DOHH2 (cell line): ENCODE data around the gene HOXA6.

Experiments used
- H3F3A ChIP-seq: fragments of 200-600 bp; sonication (generic), shearing (Covaris generic); 2 replicates; pipeline ENCODE4 v1.6.0; 2016; ENCODE audit warnings: antibody characterized with exemption, mild to moderate bottlenecking; ENCODE audit not compliant: control insufficient read depth, insufficient read depth
- H3K27ac ChIP-seq: fragments of 200-600 bp; sonication (generic); 2 replicates; pipeline ENCODE4 v1.5.1; 2014; ENCODE audit warnings: low read depth, mild to moderate bottlenecking, low read length, moderate library complexity
- H3K27me3 ChIP-seq: fragments of 200-600 bp; sonication (generic); 2 replicates; pipeline ENCODE4 v1.6.1; 2014; ENCODE audit warnings: mild to moderate bottlenecking, low read length, mixed read lengths; ENCODE audit not compliant: control insufficient read depth
- H3K36me3 ChIP-seq: fragments of 200-600 bp; sonication (generic); 2 replicates; pipeline ENCODE4 v1.6.1; 2014; ENCODE audit warnings: mild to moderate bottlenecking, low read length, moderate library complexity, mixed read lengths; ENCODE audit not compliant: control insufficient read depth
- H3K4me1 ChIP-seq: fragments of 200-600 bp; sonication (generic); 2 replicates; pipeline ENCODE4 v1.6.1; 2014; ENCODE audit warnings: mild to moderate bottlenecking, low read length, mixed read lengths; ENCODE audit not compliant: control insufficient read depth
- H3K4me2 ChIP-seq: fragments of 200-600 bp; sonication (generic); 2 replicates; pipeline ENCODE4 v1.6.0; 2014; ENCODE audit warnings: mild to moderate bottlenecking, low read length, moderate library complexity
- H3K4me3 ChIP-seq: fragments of 200-600 bp; sonication (generic); 2 replicates; pipeline ENCODE4 v1.5.1; 2014; ENCODE audit warnings: mild to moderate bottlenecking, low read length, mixed read lengths
- H3K79me2 ChIP-seq: fragments of 200-600 bp; sonication (generic); 2 replicates; pipeline ENCODE4 v1.6.1; 2014; ENCODE audit warnings: mild to moderate bottlenecking, low read length, mixed read lengths; ENCODE audit not compliant: control insufficient read depth
- H3K9me2 ChIP-seq: fragments of 200-600 bp; sonication (generic); replicated peaks from 2 replicates; pipeline ENCODE4 v1.6.1; 2014; ENCODE audit warnings: mild to moderate bottlenecking, low read length, mixed read lengths; ENCODE audit not compliant: control insufficient read depth
- H3K9me3 ChIP-seq: fragments of 200-600 bp; sonication (generic); 2 replicates; pipeline ENCODE4 v1.6.1; 2014; ENCODE audit warnings: antibody characterized with exemption, low read length, mixed read lengths; ENCODE audit not compliant: control insufficient read depth, insufficient read depth
- H4K20me1 ChIP-seq: fragments of 200-600 bp; sonication (generic); 2 replicates; pipeline ENCODE4 v1.6.0; 2014; ENCODE audit warnings: low read depth, mild to moderate bottlenecking, antibody characterized with exemption, low read length, moderate library complexity; ENCODE audit not compliant: control insufficient read depth, insufficient read depth
- EZH2phosphoT487 ChIP-seq: fragments of 200-600 bp; sonication (generic); IDR thresholded peaks from 2 replicates; pipeline ENCODE4 v1.6.1; 2017; ENCODE audit warnings: borderline replicate concordance, mild to moderate bottlenecking, antibody characterized with exemption, low read length, moderate library complexity, mixed read lengths
- TF ChIP-seq, protein P1 (sequence below): fragments of 200-600 bp; sonication (generic); IDR thresholded peaks from one replicate; pipeline ENCODE4 v1.5.1; 2014; ENCODE audit warnings: antibody characterized with exemption, mild to moderate bottlenecking, low read depth, low read length; ENCODE audit not compliant: poor library complexity, severe bottlenecking

HOXA6 gene

DNA sequence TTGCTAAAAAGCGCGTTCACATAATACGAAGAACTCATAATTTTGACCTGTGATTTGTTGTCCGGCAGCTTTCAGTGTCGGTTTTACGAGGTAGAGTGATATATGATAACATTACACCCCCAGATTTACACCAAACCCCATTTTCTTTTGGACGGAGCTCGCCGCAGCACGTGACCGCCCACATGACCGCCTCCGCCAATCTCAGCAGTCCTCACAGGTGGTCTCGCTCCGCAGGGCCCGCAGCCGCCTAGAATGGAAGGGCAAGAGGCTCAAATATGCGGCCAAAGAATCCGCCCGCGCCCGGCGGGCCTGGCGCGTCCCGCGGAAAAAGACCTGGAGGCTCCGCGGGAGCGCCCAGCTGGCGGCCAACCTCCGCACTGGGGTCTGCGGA is 8.9 kb upstream of the HOXA6 start, which contains the start of gene HOXA7:
TSS of gene HOXA7 (minus strand) at position 168 of the 391 bp plus-strand sequence. CDS start at position 38, 130 bp downstream.
- H4K20me1 ChIP-seq = no peaks in the 10 kb centered on the region
- H3K9me2 ChIP-seq = no peaks in the 10 kb centered on the region
- peaks cover 80% of the 10 kb centered on the region for H3K27me3 ChIP-seq
- H3K36me3 ChIP-seq = no peaks in the 10 kb centered on the region
- peaks cover 31% of the 10 kb centered on the region for H3K4me1 ChIP-seq
- TF ChIP-seq, protein P1, sequence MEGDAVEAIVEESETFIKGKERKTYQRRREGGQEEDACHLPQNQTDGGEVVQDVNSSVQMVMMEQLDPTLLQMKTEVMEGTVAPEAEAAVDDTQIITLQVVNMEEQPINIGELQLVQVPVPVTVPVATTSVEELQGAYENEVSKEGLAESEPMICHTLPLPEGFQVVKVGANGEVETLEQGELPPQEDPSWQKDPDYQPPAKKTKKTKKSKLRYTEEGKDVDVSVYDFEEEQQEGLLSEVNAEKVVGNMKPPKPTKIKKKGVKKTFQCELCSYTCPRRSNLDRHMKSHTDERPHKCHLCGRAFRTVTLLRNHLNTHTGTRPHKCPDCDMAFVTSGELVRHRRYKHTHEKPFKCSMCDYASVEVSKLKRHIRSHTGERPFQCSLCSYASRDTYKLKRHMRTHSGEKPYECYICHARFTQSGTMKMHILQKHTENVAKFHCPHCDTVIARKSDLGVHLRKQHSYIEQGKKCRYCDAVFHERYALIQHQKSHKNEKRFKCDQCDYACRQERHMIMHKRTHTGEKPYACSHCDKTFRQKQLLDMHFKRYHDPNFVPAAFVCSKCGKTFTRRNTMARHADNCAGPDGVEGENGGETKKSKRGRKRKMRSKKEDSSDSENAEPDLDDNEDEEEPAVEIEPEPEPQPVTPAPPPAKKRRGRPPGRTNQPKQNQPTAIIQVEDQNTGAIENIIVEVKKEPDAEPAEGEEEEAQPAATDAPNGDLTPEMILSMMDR = no peak
- TF ChIP-seq EZH2phosphoT487 = no peak
- no peaks in the 10 kb centered on the region for H3K9me3 ChIP-seq
- H3K4me3 ChIP-seq = no peak within 1 kb of the TSS
- no peak within 1 kb of the TSS for H3K4me2 ChIP-seq
- no peaks in the 10 kb centered on the region for H3F3A ChIP-seq
- H3K27ac ChIP-seq = no peak within 1 kb of the TSS
- H3K79me2 ChIP-seq = no peaks in the 10 kb centered on the region

DNA sequence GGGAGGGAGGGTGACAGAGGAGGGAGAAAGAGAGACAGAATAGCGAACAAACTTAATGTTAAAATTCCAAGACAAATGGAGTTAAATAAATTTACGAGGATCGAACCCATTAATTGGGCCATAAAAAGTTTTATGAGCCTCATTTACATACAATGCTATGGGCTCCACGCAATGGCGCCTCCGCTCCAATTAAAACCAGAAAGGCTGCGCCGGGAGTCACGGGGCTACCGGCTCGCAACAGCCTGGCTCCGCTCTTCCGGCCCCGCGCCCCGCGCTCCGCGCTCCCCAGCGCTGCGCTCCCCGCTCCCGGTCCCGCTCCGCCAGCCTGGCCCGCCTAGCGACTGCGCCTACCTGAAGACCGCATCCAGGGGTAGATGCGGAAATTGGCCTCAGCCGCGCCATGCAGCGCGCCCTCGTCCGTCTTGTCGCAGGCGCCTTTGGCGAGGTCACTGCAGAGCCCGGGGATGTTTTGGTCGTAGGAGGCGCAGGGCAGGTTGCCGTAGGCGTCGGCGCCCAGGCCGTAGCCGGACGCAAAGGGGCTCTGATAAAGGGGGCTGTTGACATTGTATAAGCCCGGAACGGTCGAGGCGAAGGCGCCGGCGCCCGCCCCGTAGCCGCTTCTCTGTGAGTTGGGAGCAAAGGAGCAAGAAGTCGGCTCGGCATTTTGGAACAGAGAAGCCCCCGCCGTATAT is 8.4 kb upstream of the HOXA6 start:
- no peak overlapping the region for H3K27ac ChIP-seq
- H3K27me3 ChIP-seq = peaks cover 85% of the 10 kb centered on the region
- no peaks in the 10 kb centered on the region for H3K79me2 ChIP-seq
- H3K4me1 ChIP-seq = peaks cover 31% of the 10 kb centered on the region
- H4K20me1 ChIP-seq = no peaks in the 10 kb centered on the region
- H3K9me3 ChIP-seq = no peaks in the 10 kb centered on the region
- H3K36me3 ChIP-seq = no peaks in the 10 kb centered on the region
- no peak for TF ChIP-seq EZH2phosphoT487
- TF ChIP-seq, protein P1 = no peak
- H3K4me3 ChIP-seq = no peak overlapping the region
- H3K4me2 ChIP-seq = no peak overlapping the region
- no peaks in the 10 kb centered on the region for H3K9me2 ChIP-seq
- H3F3A ChIP-seq = no peaks in the 10 kb centered on the region

DNA sequence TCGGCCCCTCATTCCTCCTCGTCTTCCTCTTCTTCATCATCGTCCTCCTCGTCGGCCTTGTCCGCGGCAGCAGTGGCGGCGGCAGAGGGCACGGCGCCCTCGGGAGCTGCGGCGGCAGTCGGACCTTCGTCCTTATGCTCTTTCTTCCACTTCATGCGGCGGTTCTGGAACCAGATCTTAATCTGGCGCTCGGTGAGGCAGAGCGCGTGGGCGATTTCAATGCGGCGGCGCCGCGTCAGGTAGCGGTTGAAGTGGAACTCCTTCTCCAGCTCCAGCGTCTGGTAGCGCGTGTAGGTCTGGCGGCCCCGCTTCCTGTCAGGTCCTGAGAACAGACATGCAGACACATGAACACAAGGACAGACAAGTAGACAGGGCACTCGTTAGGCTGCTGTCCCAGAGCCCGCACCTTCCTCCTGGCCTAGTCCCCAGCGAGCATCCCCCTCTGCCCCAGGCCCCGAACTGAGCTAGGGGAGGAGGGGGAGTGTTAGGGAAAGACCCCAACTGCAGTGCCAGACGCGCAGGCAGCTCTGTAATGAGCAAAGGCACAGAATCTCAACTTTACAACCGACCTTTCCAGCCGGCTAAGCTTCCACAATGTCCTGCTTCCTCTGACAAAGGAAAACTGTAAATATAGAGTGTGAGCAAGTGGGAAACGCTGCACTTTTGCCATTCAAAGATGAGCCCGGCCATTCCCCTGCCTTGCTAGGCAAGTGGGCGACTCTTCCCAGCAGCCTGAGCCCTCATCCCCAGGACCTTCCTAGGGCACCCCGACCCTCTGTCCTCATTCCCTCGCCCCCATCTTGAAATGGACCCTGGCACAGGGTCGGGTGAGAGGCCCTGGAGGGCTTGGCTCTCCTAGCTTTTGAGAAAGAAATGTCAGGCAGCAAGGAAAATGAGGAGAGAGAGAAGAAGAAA is 7.6 kb upstream of the HOXA6 start:
- Histone ChIP-seq H3K27me3 (peaks cover 83% of the 10 kb centered on the region), H3K9me3 (no peaks in the 10 kb centered on the region), H4K20me1 (no peaks in the 10 kb centered on the region), H3K27ac (no peak overlapping the region), H3K9me2 (no peaks in the 10 kb centered on the region), H3K36me3 (no peaks in the 10 kb centered on the region), H3K4me1 (peaks cover 32% of the 10 kb centered on the region), H3K4me2 (peak overlapping the region; percentile 13; the same call in 1 of the 2 replicates), H3K79me2 (no peaks in the 10 kb centered on the region), H3K4me3 (no peak overlapping the region), H3F3A (no peaks in the 10 kb centered on the region)
- TF ChIP-seq EZH2phosphoT487 = no peak; the same call in 1 of the 2 replicates
- TF ChIP-seq, protein P1 = no peak
